Measurements from ENCODE around the gene RAD21L1. TPM values are rescaled to one million over a fixed set of nuclear protein-coding genes. Genes with fewer than 3 reads are reported as not detected.

Gene RAD21L1
- polyA plus RNA-seq, 1 experiment: 0.04 TPM

DNA sequence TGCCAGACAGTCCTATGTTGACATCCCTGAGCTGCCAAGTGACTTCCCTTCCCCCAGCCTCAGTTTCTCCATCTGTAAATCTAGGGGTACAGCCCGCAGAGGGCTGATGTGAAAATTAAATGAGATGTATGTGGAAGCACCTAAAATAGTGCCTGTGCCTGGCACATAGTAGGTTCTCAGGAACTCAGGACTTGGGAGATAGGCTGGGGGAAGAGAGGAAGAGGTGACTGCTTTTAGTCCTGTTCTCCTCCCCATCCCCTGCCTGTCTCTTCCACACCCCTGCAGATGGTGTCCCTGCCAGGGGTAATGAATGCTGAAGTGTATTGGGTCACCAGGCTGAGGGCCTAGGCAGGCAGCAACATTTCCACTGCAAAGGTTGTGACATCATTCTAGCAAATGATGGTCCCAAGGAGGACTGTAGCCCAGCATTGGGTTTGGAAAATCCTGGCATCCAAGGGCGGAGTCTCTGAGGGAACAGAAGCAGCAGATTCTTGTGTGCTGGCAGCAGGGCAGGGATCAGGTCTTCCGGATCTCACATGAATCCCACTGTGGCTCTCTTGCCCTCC is 42.0 kb downstream of the RAD21L1 start:
- no peaks in the 10 kb centered on the region for H3K9me3 ChIP-seq (ENCODE audit: control insufficient read depth, insufficient read depth, low read length)
- TF ChIP-seq CTCF (IDR thresholded peaks at IDR 0.05; ENCODE audit: low read depth, low read length): no peak
- POLR2A ChIA-PET: no interaction called here
- H3K27ac ChIP-seq (ENCODE audit: low read depth, low read length): no peak overlapping the region
- H3K27me3 ChIP-seq (ENCODE audit: control insufficient read depth, insufficient read depth, low read length): no peaks in the 10 kb centered on the region
- CTCF ChIA-PET: interaction anchor here (1.7 kb wide), 1 partner anchor 201 kb away, joined by 5 read pairs; no protein-coding TSS in a partner anchor
- no peak for DNase-seq (ENCODE audit: low read depth, low spot score)
- no peak overlapping the region for H3K4me3 ChIP-seq (ENCODE audit: low read depth, low read length)

GRCh38 chr20:1269235-1269634 is 43.4 kb downstream of the RAD21L1 start:
- Histone ChIP-seq H3K4me3 (ENCODE audit: low read depth, low read length) (no peak overlapping the region), H3K9me3 (ENCODE audit: control insufficient read depth, insufficient read depth, low read length) (no peaks in the 10 kb centered on the region), H3K27me3 (ENCODE audit: control insufficient read depth, insufficient read depth, low read length) (no peaks in the 10 kb centered on the region), H3K27ac (ENCODE audit: low read depth, low read length) (no peak overlapping the region)
- ChIA-PET POLR2A (no interaction called here), CTCF (no interaction called here)
- DNase-seq (ENCODE audit: low read depth, low spot score): no peak
- no peak for TF ChIP-seq CTCF (IDR thresholded peaks at IDR 0.05; ENCODE audit: low read depth, low read length)

- H3K27me3 ChIP-seq (ENCODE audit: control insufficient read depth, insufficient read depth, low read length): no peaks in the 10 kb centered on the region
- H3K9me3 ChIP-seq (ENCODE audit: control insufficient read depth, insufficient read depth, low read length): no peaks in the 10 kb centered on the region
- no peak overlapping the region for H3K4me3 ChIP-seq (ENCODE audit: low read depth, low read length)
- POLR2A ChIA-PET: no interaction called here
- no peak for DNase-seq (ENCODE audit: low read depth, low spot score)
- no peak for TF ChIP-seq CTCF (IDR thresholded peaks at IDR 0.05; ENCODE audit: low read depth, low read length)
- CTCF ChIA-PET: interaction anchor here (0.6 kb wide), 1 partner anchor 91 kb away, joined by 3 read pairs; no protein-coding TSS in a partner anchor
- H3K27ac ChIP-seq (ENCODE audit: low read depth, low read length): no peak overlapping the region
Observed at GRCh38 chr20:1269850-1270249, 44.0 kb downstream of the RAD21L1 start.

- ChIA-PET CTCF (interaction anchor here (1.0 kb wide), 1 partner anchor 25 kb away, joined by 3 read pairs; no protein-coding TSS in a partner anchor), POLR2A (interaction anchor here (0.6 kb wide), 1 partner anchor 439 kb away, joined by 3 read pairs; the partner anchor contains the start of gene FAM110A)
- no peak overlapping the region for H3K4me3 ChIP-seq (ENCODE audit: low read depth, low read length)
- H3K9me3 ChIP-seq (ENCODE audit: control insufficient read depth, insufficient read depth, low read length): no peaks in the 10 kb centered on the region
- H3K27ac ChIP-seq (ENCODE audit: low read depth, low read length): no peak overlapping the region
- H3K27me3 ChIP-seq (ENCODE audit: control insufficient read depth, insufficient read depth, low read length): no peaks in the 10 kb centered on the region
- TF ChIP-seq CTCF (IDR thresholded peaks at IDR 0.05; ENCODE audit: low read depth, low read length): no peak
- DNase-seq (ENCODE audit: low read depth, low spot score): no peak
Observed at GRCh38 chr20:1272368-1273100, 46.7 kb downstream of the RAD21L1 start.

- POLR2A ChIA-PET: interaction anchor here (0.6 kb wide), 1 partner anchor 440 kb away, joined by 3 read pairs; the partner anchor contains the start of gene FAM110A
- Histone ChIP-seq H3K27ac (ENCODE audit: low read depth, low read length) (no peak overlapping the region), H3K27me3 (ENCODE audit: control insufficient read depth, insufficient read depth, low read length) (no peaks in the 10 kb centered on the region), H3K9me3 (ENCODE audit: control insufficient read depth, insufficient read depth, low read length) (no peaks in the 10 kb centered on the region), H3K4me3 (ENCODE audit: low read depth, low read length) (no peak overlapping the region)
- no peak for TF ChIP-seq CTCF (IDR thresholded peaks at IDR 0.05; ENCODE audit: low read depth, low read length)
- CTCF ChIA-PET: interaction anchor here (0.6 kb wide), 1 partner anchor 120 kb away, joined by 5 read pairs; no protein-coding TSS in a partner anchor
- no peak for DNase-seq (ENCODE audit: low read depth, low spot score)
Observed at GRCh38 chr20:1273366-1273765, 47.5 kb downstream of the RAD21L1 start.
